ENCODE measurements around the gene PAK4. TPM values are rescaled to one million over a fixed set of nuclear protein-coding genes. Genes with fewer than 3 reads are reported as not detected.
A peak's percentile ranks its signal among the peaks of the same experiment; 100 is the strongest.
"Not testable (repeated sequence)": the region's sequence is repeated elsewhere in the genome, so short reads cannot be mapped to it uniquely, and the experiment has no call there.

Gene PAK4
- total RNA-seq, 1 experiment from 2014 or later: 69.8 TPM

DNA sequence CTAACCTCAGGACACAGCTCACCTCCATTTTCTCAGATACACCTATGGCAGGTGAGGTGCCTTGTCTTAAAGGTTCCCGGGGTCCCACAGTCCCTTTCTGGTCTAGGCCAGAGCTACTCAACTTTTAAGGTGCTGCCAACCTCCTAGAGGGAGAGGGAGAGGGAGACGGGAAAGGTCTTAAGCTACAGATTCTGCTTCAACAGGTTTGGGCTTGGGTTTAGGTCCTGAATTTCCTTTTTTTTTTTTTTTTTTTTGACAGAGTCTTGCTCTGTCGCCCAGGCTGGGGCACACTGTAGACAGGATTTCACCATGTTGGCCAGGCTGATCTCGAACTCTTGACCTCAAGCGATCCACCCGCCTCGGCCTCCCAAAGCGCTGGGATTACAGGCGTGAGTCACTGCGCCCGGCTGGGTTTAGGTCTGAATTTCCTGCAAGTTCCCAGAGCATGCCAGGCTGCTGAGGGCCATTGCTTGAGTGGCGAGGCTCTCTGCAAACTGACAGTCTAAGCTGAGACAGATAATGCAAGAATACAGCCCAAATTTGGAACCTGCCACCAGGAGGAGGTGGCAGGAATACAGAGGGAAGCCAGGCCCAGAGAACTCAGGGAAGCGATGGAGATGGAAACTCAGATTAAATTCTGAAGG, 86.3 kb downstream of the PAK4 start:
- no peaks in the 10 kb centered on the region for H3K4me1 Mint-ChIP-seq
- peaks cover 6% of the 10 kb centered on the region; the same call in 1 of the 2 replicates for H3K27me3 Mint-ChIP-seq (ENCODE audit: low read depth)
- no peak overlapping the region for H3K4me3 Mint-ChIP-seq
- ChIA-PET POLR2A (interaction anchor here (0.6 to 0.8 kb wide), 3 partner anchors 90 to 616 kb away, joined by 3 to 4 read pairs (median 4); no protein-coding TSS in a partner anchor), CTCF (interaction anchor here (0.6 to 2.3 kb wide), 17 partner anchors 8 to 317 kb away, joined by 3 to 11 read pairs (median 4); partner anchors contain the start of genes GMFG, SAMD4B and SYCN)
- TF ChIP-seq NR3C1 (CRISPR knock-in tag; conservative IDR thresholded peaks at IDR 0.05; ENCODE audit: low read depth) (no peak), NFYB (CRISPR knock-in tag; conservative IDR thresholded peaks at IDR 0.05; ENCODE audit: low read depth) (no peak), JUN (CRISPR knock-in tag; IDR thresholded peaks at IDR 0.05) (no peak), ZNF317 (CRISPR knock-in tag; IDR thresholded peaks at IDR 0.05; ENCODE audit: borderline replicate concordance, low read depth) (no peak), HMGA2 (CRISPR knock-in tag; IDR thresholded peaks at IDR 0.05) (no peak), SP1 (CRISPR knock-in tag; conservative IDR thresholded peaks at IDR 0.05) (no peak)
- TF ChIP-seq, protein P1, sequence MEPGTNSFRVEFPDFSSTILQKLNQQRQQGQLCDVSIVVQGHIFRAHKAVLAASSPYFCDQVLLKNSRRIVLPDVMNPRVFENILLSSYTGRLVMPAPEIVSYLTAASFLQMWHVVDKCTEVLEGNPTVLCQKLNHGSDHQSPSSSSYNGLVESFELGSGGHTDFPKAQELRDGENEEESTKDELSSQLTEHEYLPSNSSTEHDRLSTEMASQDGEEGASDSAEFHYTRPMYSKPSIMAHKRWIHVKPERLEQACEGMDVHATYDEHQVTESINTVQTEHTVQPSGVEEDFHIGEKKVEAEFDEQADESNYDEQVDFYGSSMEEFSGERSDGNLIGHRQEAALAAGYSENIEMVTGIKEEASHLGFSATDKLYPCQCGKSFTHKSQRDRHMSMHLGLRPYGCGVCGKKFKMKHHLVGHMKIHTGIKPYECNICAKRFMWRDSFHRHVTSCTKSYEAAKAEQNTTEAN (CRISPR knock-in tag; IDR thresholded peaks at IDR 0.05): no peak
- TF ChIP-seq, protein P2, sequence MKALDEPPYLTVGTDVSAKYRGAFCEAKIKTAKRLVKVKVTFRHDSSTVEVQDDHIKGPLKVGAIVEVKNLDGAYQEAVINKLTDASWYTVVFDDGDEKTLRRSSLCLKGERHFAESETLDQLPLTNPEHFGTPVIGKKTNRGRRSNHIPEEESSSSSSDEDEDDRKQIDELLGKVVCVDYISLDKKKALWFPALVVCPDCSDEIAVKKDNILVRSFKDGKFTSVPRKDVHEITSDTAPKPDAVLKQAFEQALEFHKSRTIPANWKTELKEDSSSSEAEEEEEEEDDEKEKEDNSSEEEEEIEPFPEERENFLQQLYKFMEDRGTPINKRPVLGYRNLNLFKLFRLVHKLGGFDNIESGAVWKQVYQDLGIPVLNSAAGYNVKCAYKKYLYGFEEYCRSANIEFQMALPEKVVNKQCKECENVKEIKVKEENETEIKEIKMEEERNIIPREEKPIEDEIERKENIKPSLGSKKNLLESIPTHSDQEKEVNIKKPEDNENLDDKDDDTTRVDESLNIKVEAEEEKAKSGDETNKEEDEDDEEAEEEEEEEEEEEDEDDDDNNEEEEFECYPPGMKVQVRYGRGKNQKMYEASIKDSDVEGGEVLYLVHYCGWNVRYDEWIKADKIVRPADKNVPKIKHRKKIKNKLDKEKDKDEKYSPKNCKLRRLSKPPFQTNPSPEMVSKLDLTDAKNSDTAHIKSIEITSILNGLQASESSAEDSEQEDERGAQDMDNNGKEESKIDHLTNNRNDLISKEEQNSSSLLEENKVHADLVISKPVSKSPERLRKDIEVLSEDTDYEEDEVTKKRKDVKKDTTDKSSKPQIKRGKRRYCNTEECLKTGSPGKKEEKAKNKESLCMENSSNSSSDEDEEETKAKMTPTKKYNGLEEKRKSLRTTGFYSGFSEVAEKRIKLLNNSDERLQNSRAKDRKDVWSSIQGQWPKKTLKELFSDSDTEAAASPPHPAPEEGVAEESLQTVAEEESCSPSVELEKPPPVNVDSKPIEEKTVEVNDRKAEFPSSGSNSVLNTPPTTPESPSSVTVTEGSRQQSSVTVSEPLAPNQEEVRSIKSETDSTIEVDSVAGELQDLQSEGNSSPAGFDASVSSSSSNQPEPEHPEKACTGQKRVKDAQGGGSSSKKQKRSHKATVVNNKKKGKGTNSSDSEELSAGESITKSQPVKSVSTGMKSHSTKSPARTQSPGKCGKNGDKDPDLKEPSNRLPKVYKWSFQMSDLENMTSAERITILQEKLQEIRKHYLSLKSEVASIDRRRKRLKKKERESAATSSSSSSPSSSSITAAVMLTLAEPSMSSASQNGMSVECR (CRISPR knock-in tag; IDR thresholded peaks at IDR 0.05; ENCODE audit: borderline replicate concordance): no peak
- TF ChIP-seq, protein P3, sequence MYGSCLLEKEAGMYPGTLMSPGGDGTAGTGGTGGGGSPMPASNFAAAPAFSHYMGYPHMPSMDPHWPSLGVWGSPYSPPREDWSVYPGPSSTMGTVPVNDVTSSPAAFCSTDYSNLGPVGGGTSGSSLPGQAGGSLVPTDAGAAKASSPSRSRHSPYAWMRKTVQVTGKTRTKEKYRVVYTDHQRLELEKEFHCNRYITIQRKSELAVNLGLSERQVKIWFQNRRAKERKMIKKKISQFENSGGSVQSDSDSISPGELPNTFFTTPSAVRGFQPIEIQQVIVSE (CRISPR knock-in tag; IDR thresholded peaks at IDR 0.05; ENCODE audit: borderline replicate concordance): no peak
- H3K27ac Mint-ChIP-seq: no peak overlapping the region
- H3K36me3 Mint-ChIP-seq: no peaks in the 10 kb centered on the region; the same call in 1 of the 2 replicates
- peaks cover 10% of the 10 kb centered on the region for H3K9me3 Mint-ChIP-seq
- DNase-seq (ENCODE audit: low spot score) (no peak), ATAC-seq (no peak; the same call in 1 of the 2 replicates)

DNA sequence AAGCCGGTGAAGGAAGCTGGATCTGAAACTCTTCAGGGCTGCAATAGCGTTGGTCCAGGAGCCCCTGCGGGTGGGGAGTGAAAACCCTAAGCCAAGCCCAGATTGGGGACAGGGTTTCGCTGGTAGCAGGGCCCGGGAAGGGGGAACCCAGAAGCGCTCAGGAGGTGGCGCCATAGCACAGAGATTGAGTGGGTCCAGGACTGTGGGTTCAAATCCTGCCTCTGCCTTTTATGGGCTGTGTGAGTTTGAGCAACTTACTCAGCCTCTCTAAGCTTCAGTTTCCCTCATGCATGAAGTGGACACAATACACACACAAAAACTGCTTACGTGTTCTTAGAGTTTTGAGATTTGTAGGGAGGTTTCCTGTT, 86.8 kb downstream of the PAK4 start:
- DNase-seq (ENCODE audit: low spot score) (peak; percentile 81), ATAC-seq (peak; percentile 96)
- TF ChIP-seq, protein P4, sequence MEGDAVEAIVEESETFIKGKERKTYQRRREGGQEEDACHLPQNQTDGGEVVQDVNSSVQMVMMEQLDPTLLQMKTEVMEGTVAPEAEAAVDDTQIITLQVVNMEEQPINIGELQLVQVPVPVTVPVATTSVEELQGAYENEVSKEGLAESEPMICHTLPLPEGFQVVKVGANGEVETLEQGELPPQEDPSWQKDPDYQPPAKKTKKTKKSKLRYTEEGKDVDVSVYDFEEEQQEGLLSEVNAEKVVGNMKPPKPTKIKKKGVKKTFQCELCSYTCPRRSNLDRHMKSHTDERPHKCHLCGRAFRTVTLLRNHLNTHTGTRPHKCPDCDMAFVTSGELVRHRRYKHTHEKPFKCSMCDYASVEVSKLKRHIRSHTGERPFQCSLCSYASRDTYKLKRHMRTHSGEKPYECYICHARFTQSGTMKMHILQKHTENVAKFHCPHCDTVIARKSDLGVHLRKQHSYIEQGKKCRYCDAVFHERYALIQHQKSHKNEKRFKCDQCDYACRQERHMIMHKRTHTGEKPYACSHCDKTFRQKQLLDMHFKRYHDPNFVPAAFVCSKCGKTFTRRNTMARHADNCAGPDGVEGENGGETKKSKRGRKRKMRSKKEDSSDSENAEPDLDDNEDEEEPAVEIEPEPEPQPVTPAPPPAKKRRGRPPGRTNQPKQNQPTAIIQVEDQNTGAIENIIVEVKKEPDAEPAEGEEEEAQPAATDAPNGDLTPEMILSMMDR (IDR thresholded peaks at IDR 0.05): peak; percentile 18; the same call in 1 of the 2 replicates
- TF ChIP-seq GTF2I (CRISPR knock-in tag; conservative IDR thresholded peaks at IDR 0.05) (peak; percentile 64; the same call in 1 of the 2 replicates), ZNF671 (CRISPR knock-in tag; IDR thresholded peaks at IDR 0.05) (no peak)
- TF ChIP-seq, protein P5, sequence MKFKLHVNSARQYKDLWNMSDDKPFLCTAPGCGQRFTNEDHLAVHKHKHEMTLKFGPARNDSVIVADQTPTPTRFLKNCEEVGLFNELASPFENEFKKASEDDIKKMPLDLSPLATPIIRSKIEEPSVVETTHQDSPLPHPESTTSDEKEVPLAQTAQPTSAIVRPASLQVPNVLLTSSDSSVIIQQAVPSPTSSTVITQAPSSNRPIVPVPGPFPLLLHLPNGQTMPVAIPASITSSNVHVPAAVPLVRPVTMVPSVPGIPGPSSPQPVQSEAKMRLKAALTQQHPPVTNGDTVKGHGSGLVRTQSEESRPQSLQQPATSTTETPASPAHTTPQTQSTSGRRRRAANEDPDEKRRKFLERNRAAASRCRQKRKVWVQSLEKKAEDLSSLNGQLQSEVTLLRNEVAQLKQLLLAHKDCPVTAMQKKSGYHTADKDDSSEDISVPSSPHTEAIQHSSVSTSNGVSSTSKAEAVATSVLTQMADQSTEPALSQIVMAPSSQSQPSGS (CRISPR knock-in tag; IDR thresholded peaks at IDR 0.05; ENCODE audit: borderline replicate concordance, low read depth): no peak
- TF ChIP-seq, protein P1 (CRISPR knock-in tag; IDR thresholded peaks at IDR 0.05): no peak
- no peak overlapping the region for H3K4me3 Mint-ChIP-seq
- H3K27me3 Mint-ChIP-seq (ENCODE audit: low read depth): peaks cover 11% of the 10 kb centered on the region
- H3K36me3 Mint-ChIP-seq: peaks cover 4% of the 10 kb centered on the region; the same call in 1 of the 2 replicates
- POLR2A ChIA-PET: interaction anchor here (0.8 kb wide), 1 partner anchor 616 kb away, joined by 4 read pairs; no protein-coding TSS in a partner anchor
- H3K9me3 Mint-ChIP-seq: peaks cover 15% of the 10 kb centered on the region
- H3K4me1 Mint-ChIP-seq: no peaks in the 10 kb centered on the region
- H3K27ac Mint-ChIP-seq: no peak overlapping the region
- CTCF ChIA-PET: interaction anchor here (0.8 to 2.3 kb wide), 18 partner anchors 9 to 160 kb away, joined by 3 to 11 read pairs (median 4); partner anchors contain the start of genes GMFG, SAMD4B and SYCN

DNA sequence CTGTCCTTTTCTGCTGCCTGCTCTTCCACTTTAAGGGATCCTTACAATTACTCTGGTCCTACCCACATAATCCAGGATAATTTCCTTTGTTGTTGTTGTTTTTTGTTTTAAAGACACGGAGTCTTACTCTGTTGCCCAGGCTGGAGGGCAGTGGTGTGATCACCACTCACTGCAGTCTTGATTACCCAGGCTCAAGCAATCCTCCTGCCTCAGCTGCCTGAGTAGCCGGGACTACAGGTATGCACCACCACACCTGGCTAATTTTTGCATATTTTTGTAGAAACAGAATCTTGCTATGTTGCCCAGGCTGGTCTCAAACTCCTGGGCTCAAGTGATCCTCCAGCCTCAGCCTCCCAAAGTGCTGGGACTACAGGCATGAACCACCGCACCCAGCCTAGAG, 89.7 kb downstream of the PAK4 start:
- peaks cover 19% of the 10 kb centered on the region for H3K9me3 Mint-ChIP-seq
- H3K4me3 Mint-ChIP-seq; H3K36me3 Mint-ChIP-seq; POLR2A ChIA-PET; H3K27ac Mint-ChIP-seq; DNase-seq (ENCODE audit: low spot score); ATAC-seq; H3K4me1 Mint-ChIP-seq: not testable (repeated sequence)
- peaks cover 28% of the 10 kb centered on the region for H3K27me3 Mint-ChIP-seq (ENCODE audit: low read depth)
- CTCF ChIA-PET: interaction anchor here (1.0 to 1.6 kb wide), 2 partner anchors 8 to 163 kb away, joined by 3 to 6 read pairs; no protein-coding TSS in a partner anchor
